HCT116 (cell line): Measurements from ENCODE around the gene IL22RA1. TPM values are rescaled to one million over a fixed set of nuclear protein-coding genes. Genes with fewer than 3 reads are reported as not detected.
A peak's percentile ranks its signal among the peaks of the same experiment; 100 is the strongest.

Experiments used
- ATAC-seq: fragments of 200-7000 bp; cut with Tn5 transposase; 2 replicates; pipeline ENCODE4 v1.9.1; 2020; ENCODE audit warnings: mild to moderate bottlenecking, moderate library complexity
- BruUV-seq: library from RNA; stranded (reverse); fragments of 400-500 nt; replicated peaks from 2 replicates; lab custom pipeline; 2021; lab: Mats Ljungman, UMichigan
- CTCF ChIA-PET: fragments of 300-600 bp; sonication (Branson Sonifier 250); formaldehyde crosslinking; loops from one replicate; lab custom pipeline; 2021; ENCODE audit warnings: antibody characterized with exemption; lab: Charles Lee
- POLR2A ChIA-PET: fragments of 300-600, 350-600 bp; sonication (Branson Sonifier 250); formaldehyde crosslinking; loops from one replicate; lab custom pipeline; 2021; ENCODE audit warnings: antibody characterized with exemption; lab: Charles Lee
- RAD21 ChIA-PET, 2 experiments: fragments of 300-600 bp; sonication (Branson Sonifier 250); formaldehyde crosslinking; loops; one replicate each; lab custom pipeline; 2023; ENCODE audit warnings: low total read pairs in 2 of 2; ENCODE audit not compliant: uncharacterized antibody in 2 of 2, unreplicated experiment in 2 of 2, low non-redundant PET in 1 of 2; lab: Charles Lee
- DNase-seq: peaks from one replicate; pipeline ENCODE4 v3.0.0-alpha.2; 2010; ENCODE audit warnings: low read depth, low spot score
- H2AFZ ChIP-seq: fragments of 200-600 bp; shearing (Covaris generic), sonication (generic); 2 replicates; pipeline ENCODE4 v1.6.1; 2017; ENCODE audit warnings: low read depth, mixed run types, mixed read lengths, antibody characterized with exemption, low read length; ENCODE audit not compliant: poor library complexity, severe bottlenecking
- H3K27ac ChIP-seq: 2 replicates; pipeline ENCODE4 v1.5.1; 2012; ENCODE audit warnings: low read depth, low read length
- H3K27me3 ChIP-seq: fragments of 200-600 bp; sonication (generic); 2 replicates; pipeline ENCODE4 v1.6.1; 2016; ENCODE audit warnings: mixed run types, low read length, mixed read lengths; ENCODE audit not compliant: insufficient read depth
- H3K36me3 ChIP-seq, 2 experiments: fragments of 200-500 bp in 1 of 2; fragments of 200-600 bp in 1 of 2; sonication (Bioruptor generic) in 1 of 2; sonication (generic) in 1 of 2; 2 replicates each; pipeline versions ENCODE4 v1.5.1 to v1.6.1; 2014 to 2016; ENCODE audit warnings: low read length in 2 of 2, inconsistent platforms in 1 of 2, mixed read lengths in 1 of 2, mixed run types in 1 of 2; ENCODE audit not compliant: insufficient read depth in 2 of 2, control insufficient read depth in 1 of 2
- H3K4me1 ChIP-seq, 2 experiments: fragments of 200-600 bp in 1 of 2; sonication (generic) in 1 of 2; 2 replicates each; pipeline versions ENCODE4 v1.5.1 to v1.6.1; 2012 to 2017; ENCODE audit warnings: low read length in 2 of 2, inconsistent platforms in 1 of 2, mild to moderate bottlenecking in 1 of 2, mixed read lengths in 1 of 2, mixed run types in 1 of 2, moderate library complexity in 1 of 2; ENCODE audit not compliant: insufficient read depth in 2 of 2, control insufficient read depth in 1 of 2
- H3K4me2 ChIP-seq: fragments of 200-600 bp; sonication (generic); 2 replicates; pipeline ENCODE4 v1.6.1; 2017; ENCODE audit warnings: mixed run types, low read length, mixed read lengths
- H3K4me3 ChIP-seq, 2 experiments: fragments of 200-600 bp in 1 of 2; sonication (generic) in 1 of 2; replicated peaks in 1 of 2; 2 replicates each; pipeline ENCODE4 v1.5.1; 2011 to 2016; ENCODE audit warnings: low read length in 2 of 2, control low read depth in 1 of 2, low read depth in 1 of 2, mild to moderate bottlenecking in 1 of 2, mixed read lengths in 1 of 2, mixed run types in 1 of 2
- H3K79me2 ChIP-seq: fragments of 200-600 bp; sonication (generic); 2 replicates; pipeline ENCODE4 v1.6.1; 2017; ENCODE audit warnings: mild to moderate bottlenecking, mixed run types, low read length, moderate library complexity, mixed read lengths; ENCODE audit not compliant: insufficient read depth
- H3K9ac ChIP-seq: fragments of 200-600 bp; sonication (generic); 2 replicates; pipeline ENCODE4 v1.6.1; 2016; ENCODE audit warnings: low read length, mixed read lengths
- H3K9me2 ChIP-seq: fragments of 200-600 bp; sonication (generic), shearing (Covaris generic); 2 replicates; pipeline ENCODE4 v1.6.1; 2017; ENCODE audit warnings: mixed run types, mild to moderate bottlenecking, moderate library complexity; ENCODE audit not compliant: insufficient read depth
- H3K9me3 ChIP-seq, 2 experiments: fragments of 200-500 bp in 1 of 2; fragments of 200-600 bp in 1 of 2; sonication (Bioruptor generic) in 1 of 2; sonication (generic) in 1 of 2; 2 replicates each; pipeline ENCODE4 v1.6.1; 2014 to 2017; ENCODE audit warnings: low read length in 2 of 2, mixed read lengths in 2 of 2, inconsistent platforms in 1 of 2, low read depth in 1 of 2, mild to moderate bottlenecking in 1 of 2, mixed run types in 1 of 2, moderate library complexity in 1 of 2; ENCODE audit not compliant: control insufficient read depth in 1 of 2, insufficient read depth in 1 of 2
- H4K20me1 ChIP-seq: fragments of 200-600 bp; sonication (generic), shearing (Covaris generic); 2 replicates; pipeline ENCODE4 v1.6.1; 2017; ENCODE audit warnings: mixed run types, mild to moderate bottlenecking, moderate library complexity; ENCODE audit not compliant: insufficient read depth
- CBX3 ChIP-seq: IDR thresholded peaks from 2 replicates; pipeline ENCODE4 v1.6.1; 2012; ENCODE audit warnings: low read depth
- CEBPB ChIP-seq: IDR thresholded peaks from 2 replicates; pipeline ENCODE4 v1.6.1; 2012; ENCODE audit warnings: low read depth
- EGR1 ChIP-seq: IDR thresholded peaks from 2 replicates; pipeline ENCODE4 v1.6.1; 2012; ENCODE audit warnings: low read depth
- EZH2 ChIP-seq: fragments of 200-600 bp; sonication (generic); IDR thresholded peaks from 2 replicates; pipeline ENCODE4 v1.6.1; 2017; ENCODE audit warnings: antibody characterized with exemption, mixed run types
- EZH2phosphoT487 ChIP-seq: fragments of 200-600 bp; IDR thresholded peaks from 2 replicates; pipeline ENCODE4 v1.6.1; 2018; ENCODE audit warnings: antibody characterized with exemption, borderline replicate concordance
- FOSL1 ChIP-seq: IDR thresholded peaks from 2 replicates; pipeline ENCODE4 v1.6.1; 2012; ENCODE audit warnings: low read depth
- JUND ChIP-seq: IDR thresholded peaks from 2 replicates; pipeline ENCODE4 v1.6.1; 2012
- POLR2AphosphoS5 ChIP-seq: IDR thresholded peaks from 2 replicates; pipeline ENCODE4 v1.6.1; 2011; ENCODE audit warnings: mild to moderate bottlenecking, low read depth, low read length, moderate library complexity
- RAD21 ChIP-seq: IDR thresholded peaks from 2 replicates; pipeline ENCODE4 v1.6.1; 2012; ENCODE audit warnings: low read depth, mild to moderate bottlenecking
- SP1 ChIP-seq: IDR thresholded peaks from 2 replicates; pipeline ENCODE4 v1.6.1; 2012; ENCODE audit warnings: low read depth
- ZFX ChIP-seq: fragments of 450-650 bp; IDR thresholded peaks from 2 replicates; pipeline ENCODE4 v1.6.1; 2017
- intact Hi-C: fragments of 100-400 bp; cut with micrococcal nuclease; formaldehyde crosslinking; loops from 2 replicates; pipeline ENCODE4 v1.10.0; 2022
- total RNA-seq: library from RNA; stranded (reverse); gene quantifications from one replicate; pipeline ENCODE4 v1.2.1, GENCODE V29; 2021; ENCODE audit not compliant: unreplicated experiment
- TF ChIP-seq, protein P1 (sequence below): IDR thresholded peaks from 2 replicates; pipeline ENCODE4 v1.6.1; 2012; ENCODE audit warnings: low read depth
- TF ChIP-seq, protein P2 (sequence below), 3 experiments: fragments of 200-600 bp in 1 of 3; sonication (generic) in 1 of 3; IDR thresholded peaks in 2 of 3; conservative IDR thresholded peaks in 1 of 3; 2 replicates each; pipeline ENCODE4 v1.5.1; 2012 to 2017; ENCODE audit warnings: low read depth in 2 of 3, low read length in 2 of 3, antibody characterized with exemption in 1 of 3, borderline replicate concordance in 1 of 3, control low read depth in 1 of 3, mild to moderate bottlenecking in 1 of 3, mixed read lengths in 1 of 3, mixed run types in 1 of 3, moderate library complexity in 1 of 3; ENCODE audit not compliant: insufficient read depth in 1 of 3
- TF ChIP-seq, protein P3 (sequence below): IDR thresholded peaks from 2 replicates; pipeline ENCODE4 v1.6.1; 2012

Gene IL22RA1
- total RNA-seq, 1 experiment from 2014 or later, result 2.1 TPM

DNA sequence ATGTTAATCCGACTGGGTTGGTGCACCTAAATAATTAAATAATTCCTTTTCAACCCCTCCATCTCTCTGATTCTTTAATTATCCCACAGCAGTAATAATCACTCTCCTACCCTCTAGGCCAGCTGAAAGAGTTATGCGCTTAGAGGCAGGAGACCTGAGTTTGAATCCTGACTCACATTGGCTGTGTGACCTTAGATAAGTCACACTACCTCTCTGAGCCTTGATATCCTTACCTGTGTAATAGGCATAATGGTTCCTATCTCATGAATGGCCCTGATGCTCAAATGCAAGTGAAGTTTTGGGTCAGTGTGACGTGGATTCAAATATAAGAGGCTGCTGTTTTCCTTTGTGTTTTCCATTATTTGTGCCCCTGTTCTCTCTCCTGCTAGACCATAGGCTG is 39.1 kb downstream of the IL22RA1 start:
- DNase-seq, result no peak

DNA sequence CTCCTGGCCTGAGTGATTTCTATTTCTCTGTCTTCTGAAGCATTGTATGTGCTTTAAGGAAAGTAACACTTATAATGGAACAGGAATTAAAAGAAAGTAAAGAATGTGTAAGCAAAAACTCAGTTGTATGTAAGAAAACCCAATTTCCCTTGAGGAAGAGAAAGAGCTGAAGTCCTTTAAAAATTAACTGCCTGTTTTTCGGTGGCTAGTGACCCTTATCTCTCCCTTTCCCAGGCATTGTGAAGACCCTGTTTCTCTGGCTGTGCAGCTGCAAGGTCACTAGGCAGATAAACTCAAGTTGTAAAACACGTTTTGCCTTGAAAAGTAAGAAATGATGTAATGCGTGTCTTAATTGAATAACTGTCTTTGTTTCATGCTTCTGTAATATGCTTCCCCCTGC is 39.5 kb downstream of the IL22RA1 start:
- Histone ChIP-seq H3K9me3 (no peaks in the 10 kb centered on the region), H3K9ac (no peak overlapping the region), H3K4me3 (no peak overlapping the region), H4K20me1 (no peaks in the 10 kb centered on the region), H3K27me3 (no peaks in the 10 kb centered on the region), H3K79me2 (no peaks in the 10 kb centered on the region), H3K9me2 (no peaks in the 10 kb centered on the region), H3K27ac (no peak overlapping the region), H3K36me3 (no peaks in the 10 kb centered on the region), H3K4me1 (peaks cover 9 to 24% of the 10 kb centered on the region in 2 experiments), H2AFZ (no peak overlapping the region), H3K4me2 (no peak overlapping the region)
- TSS peak; percentile 33 for BruUV-seq
- intact Hi-C loops, result no loop called here
- no peak for DNase-seq
- POLR2A ChIA-PET, result no interaction called here
- RAD21 ChIA-PET, result no interaction called here
- no peak for ATAC-seq
- CTCF ChIA-PET, result interaction anchor here (1.5 kb wide), 1 partner anchor 32 kb away, joined by 3 read pairs; no protein-coding TSS in a partner anchor
- TF ChIP-seq, protein P1, sequence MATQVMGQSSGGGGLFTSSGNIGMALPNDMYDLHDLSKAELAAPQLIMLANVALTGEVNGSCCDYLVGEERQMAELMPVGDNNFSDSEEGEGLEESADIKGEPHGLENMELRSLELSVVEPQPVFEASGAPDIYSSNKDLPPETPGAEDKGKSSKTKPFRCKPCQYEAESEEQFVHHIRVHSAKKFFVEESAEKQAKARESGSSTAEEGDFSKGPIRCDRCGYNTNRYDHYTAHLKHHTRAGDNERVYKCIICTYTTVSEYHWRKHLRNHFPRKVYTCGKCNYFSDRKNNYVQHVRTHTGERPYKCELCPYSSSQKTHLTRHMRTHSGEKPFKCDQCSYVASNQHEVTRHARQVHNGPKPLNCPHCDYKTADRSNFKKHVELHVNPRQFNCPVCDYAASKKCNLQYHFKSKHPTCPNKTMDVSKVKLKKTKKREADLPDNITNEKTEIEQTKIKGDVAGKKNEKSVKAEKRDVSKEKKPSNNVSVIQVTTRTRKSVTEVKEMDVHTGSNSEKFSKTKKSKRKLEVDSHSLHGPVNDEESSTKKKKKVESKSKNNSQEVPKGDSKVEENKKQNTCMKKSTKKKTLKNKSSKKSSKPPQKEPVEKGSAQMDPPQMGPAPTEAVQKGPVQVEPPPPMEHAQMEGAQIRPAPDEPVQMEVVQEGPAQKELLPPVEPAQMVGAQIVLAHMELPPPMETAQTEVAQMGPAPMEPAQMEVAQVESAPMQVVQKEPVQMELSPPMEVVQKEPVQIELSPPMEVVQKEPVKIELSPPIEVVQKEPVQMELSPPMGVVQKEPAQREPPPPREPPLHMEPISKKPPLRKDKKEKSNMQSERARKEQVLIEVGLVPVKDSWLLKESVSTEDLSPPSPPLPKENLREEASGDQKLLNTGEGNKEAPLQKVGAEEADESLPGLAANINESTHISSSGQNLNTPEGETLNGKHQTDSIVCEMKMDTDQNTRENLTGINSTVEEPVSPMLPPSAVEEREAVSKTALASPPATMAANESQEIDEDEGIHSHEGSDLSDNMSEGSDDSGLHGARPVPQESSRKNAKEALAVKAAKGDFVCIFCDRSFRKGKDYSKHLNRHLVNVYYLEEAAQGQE, result no peak
- TF ChIP-seq, protein P2, sequence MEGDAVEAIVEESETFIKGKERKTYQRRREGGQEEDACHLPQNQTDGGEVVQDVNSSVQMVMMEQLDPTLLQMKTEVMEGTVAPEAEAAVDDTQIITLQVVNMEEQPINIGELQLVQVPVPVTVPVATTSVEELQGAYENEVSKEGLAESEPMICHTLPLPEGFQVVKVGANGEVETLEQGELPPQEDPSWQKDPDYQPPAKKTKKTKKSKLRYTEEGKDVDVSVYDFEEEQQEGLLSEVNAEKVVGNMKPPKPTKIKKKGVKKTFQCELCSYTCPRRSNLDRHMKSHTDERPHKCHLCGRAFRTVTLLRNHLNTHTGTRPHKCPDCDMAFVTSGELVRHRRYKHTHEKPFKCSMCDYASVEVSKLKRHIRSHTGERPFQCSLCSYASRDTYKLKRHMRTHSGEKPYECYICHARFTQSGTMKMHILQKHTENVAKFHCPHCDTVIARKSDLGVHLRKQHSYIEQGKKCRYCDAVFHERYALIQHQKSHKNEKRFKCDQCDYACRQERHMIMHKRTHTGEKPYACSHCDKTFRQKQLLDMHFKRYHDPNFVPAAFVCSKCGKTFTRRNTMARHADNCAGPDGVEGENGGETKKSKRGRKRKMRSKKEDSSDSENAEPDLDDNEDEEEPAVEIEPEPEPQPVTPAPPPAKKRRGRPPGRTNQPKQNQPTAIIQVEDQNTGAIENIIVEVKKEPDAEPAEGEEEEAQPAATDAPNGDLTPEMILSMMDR (IDR thresholded peaks at IDR 0.05 in 2 of 3, conservative IDR thresholded peaks at IDR 0.05 in 1 of 3; ENCODE audit: borderline replicate concordance in 1 of 3, insufficient read depth in 1 of 3, low read depth in 2 of 3, low read length in 2 of 3), result no peak
- no peak for TF ChIP-seq EZH2phosphoT487
- no peak for TF ChIP-seq ZFX
- TF ChIP-seq RAD21, result no peak
- no peak for TF ChIP-seq JUND
- TF ChIP-seq, protein P3, sequence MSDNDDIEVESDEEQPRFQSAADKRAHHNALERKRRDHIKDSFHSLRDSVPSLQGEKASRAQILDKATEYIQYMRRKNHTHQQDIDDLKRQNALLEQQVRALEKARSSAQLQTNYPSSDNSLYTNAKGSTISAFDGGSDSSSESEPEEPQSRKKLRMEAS, result no peak
- no peak for TF ChIP-seq EZH2
- TF ChIP-seq EGR1, result no peak
- TF ChIP-seq POLR2AphosphoS5, result no peak
- TF ChIP-seq SP1, result no peak
- no peak for TF ChIP-seq FOSL1
- no peak for TF ChIP-seq CBX3
- no peak for TF ChIP-seq CEBPB

More for the DNA sequence above, 39.1 kb downstream of the IL22RA1 start:
- Histone ChIP-seq H3K27me3 (no peaks in the 10 kb centered on the region), H3K9me3 (no peaks in the 10 kb centered on the region), H3K4me1 (peaks cover 9 to 29% of the 10 kb centered on the region in 2 experiments), H3K27ac (no peak overlapping the region), H3K36me3 (no peaks in the 10 kb centered on the region), H3K79me2 (no peaks in the 10 kb centered on the region; the same call in 1 of the 2 replicates), H3K4me3 (no peak overlapping the region), H3K9ac (no peak overlapping the region), H3K4me2 (no peak overlapping the region), H3K9me2 (no peaks in the 10 kb centered on the region), H4K20me1 (no peaks in the 10 kb centered on the region), H2AFZ (no peak overlapping the region)
- BruUV-seq, result no TSS peak
- intact Hi-C loops, result no loop called here
- POLR2A ChIA-PET, result no interaction called here
- RAD21 ChIA-PET, result no interaction called here
- TF ChIP-seq, protein P3, result no peak
- ATAC-seq, result no peak
- CTCF ChIA-PET, result interaction anchor here (1.5 kb wide), 1 partner anchor 33 kb away, joined by 3 read pairs; no protein-coding TSS in a partner anchor
